Chondrocyte (in vitro differentiated cells): ENCODE results near the gene ITPR2. TPM values are rescaled to one million over a fixed set of nuclear protein-coding genes. Genes with fewer than 3 reads are reported as not detected.

Source experiments
- DNase-seq: peaks from one replicate; pipeline ENCODE4 v3.0.0; 2021; ENCODE audit warnings: mixed read lengths, low spot score
- H3K27ac Mint-ChIP-seq: one replicate; pipeline ENCODE4 v1.8.0; 2021; ENCODE audit warnings: mild to moderate bottlenecking, moderate library complexity, mixed read lengths; ENCODE audit not compliant: unreplicated experiment
- H3K27me3 Mint-ChIP-seq: 2 replicates; pipeline ENCODE4 v1.8.0; 2021; ENCODE audit warnings: low read depth, mixed read lengths
- H3K36me3 Mint-ChIP-seq: 2 replicates; pipeline ENCODE4 v1.8.0; 2021; ENCODE audit warnings: low read depth, mixed read lengths
- H3K4me1 Mint-ChIP-seq: 2 replicates; pipeline ENCODE4 v1.8.0; 2021; ENCODE audit warnings: low read depth, mild to moderate bottlenecking, mixed read lengths
- H3K4me3 Mint-ChIP-seq: one replicate; pipeline ENCODE4 v1.8.0; 2021; ENCODE audit warnings: mild to moderate bottlenecking, moderate library complexity, mixed read lengths; ENCODE audit not compliant: unreplicated experiment
- H3K9me3 Mint-ChIP-seq: 2 replicates; pipeline ENCODE4 v1.8.0; 2021; ENCODE audit warnings: low read depth, mixed read lengths
- CTCF ChIP-seq: fragments of 200-600 bp; sonication (generic); IDR thresholded peaks from 2 replicates; pipeline ENCODE4 v1.5.0; 2021; ENCODE audit warnings: antibody characterized with exemption, mild to moderate bottlenecking, moderate library complexity
- total RNA-seq: library from RNA; stranded (reverse); gene quantifications from 3 replicates; pipeline ENCODE4 v1.2.1, GENCODE V29; 2021

Gene ITPR2
- total RNA-seq, 1 donor from 2014 or later = 18.7 TPM

GRCh38 chr12:26872625-26873024 lies 39.6 kb upstream of the ITPR2 start:
- no peaks in the 10 kb centered on the region for H3K36me3 Mint-ChIP-seq
- no peak overlapping the region for H3K4me3 Mint-ChIP-seq
- H3K27me3 Mint-ChIP-seq = peaks cover 3% of the 10 kb centered on the region
- no peak for TF ChIP-seq CTCF
- no peak overlapping the region for H3K27ac Mint-ChIP-seq
- DNase-seq = no peak
- H3K9me3 Mint-ChIP-seq = peaks cover 8% of the 10 kb centered on the region
- H3K4me1 Mint-ChIP-seq = peaks cover 4% of the 10 kb centered on the region

GRCh38 chr12:26871985-26872384 lies 39.0 kb upstream of the ITPR2 start:
- peaks cover 5% of the 10 kb centered on the region for H3K9me3 Mint-ChIP-seq
- H3K4me1 Mint-ChIP-seq = peaks cover 4% of the 10 kb centered on the region
- H3K27ac Mint-ChIP-seq = no peak overlapping the region
- no peak for DNase-seq
- no peaks in the 10 kb centered on the region for H3K36me3 Mint-ChIP-seq
- no peak overlapping the region for H3K4me3 Mint-ChIP-seq
- peaks cover 3% of the 10 kb centered on the region for H3K27me3 Mint-ChIP-seq
- no peak for TF ChIP-seq CTCF

- Mint-ChIP-seq H3K36me3 (no peaks in the 10 kb centered on the region), H3K27ac (no peak overlapping the region), H3K4me1 (peaks cover 4% of the 10 kb centered on the region), H3K4me3 (no peak overlapping the region), H3K9me3 (no peaks in the 10 kb centered on the region), H3K27me3 (peaks cover 3% of the 10 kb centered on the region)
- TF ChIP-seq CTCF = no peak
- DNase-seq = no peak
Measured at GRCh38 chr12:26870491-26871419, 37.8 kb upstream of the ITPR2 start.

DNA sequence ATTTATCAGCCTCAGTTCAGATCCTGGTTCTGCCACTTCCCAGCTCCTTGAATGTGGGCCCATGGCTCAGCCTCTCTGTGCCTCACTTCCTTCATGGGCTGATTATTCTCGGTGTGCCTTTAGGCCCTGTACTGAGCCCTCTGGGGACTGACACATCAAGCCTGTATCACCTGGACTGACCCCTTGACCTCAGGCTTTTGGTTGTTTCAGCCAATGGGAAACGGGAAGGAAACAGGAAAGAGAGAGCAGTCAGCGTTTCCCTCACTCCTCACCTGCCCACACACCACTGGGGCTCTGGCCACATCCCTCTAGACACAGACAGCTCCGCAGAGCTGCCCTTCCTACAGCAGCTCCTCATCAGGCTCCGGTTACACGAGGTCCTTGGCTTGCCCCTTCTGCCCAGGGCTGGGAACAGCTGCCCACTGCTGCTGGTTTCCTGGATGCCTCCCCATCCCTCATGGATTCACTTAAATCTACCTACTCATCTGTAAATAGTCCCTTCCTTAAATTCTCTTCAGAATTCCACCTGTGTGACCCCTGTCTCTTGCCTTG lies 37.0 kb upstream of the ITPR2 start:
- no peak for TF ChIP-seq CTCF
- no peak for DNase-seq
- peaks cover 4% of the 10 kb centered on the region for H3K4me1 Mint-ChIP-seq
- H3K27ac Mint-ChIP-seq = no peak overlapping the region
- no peaks in the 10 kb centered on the region for H3K9me3 Mint-ChIP-seq
- H3K36me3 Mint-ChIP-seq = no peaks in the 10 kb centered on the region
- no peak overlapping the region for H3K4me3 Mint-ChIP-seq
- peaks cover 3% of the 10 kb centered on the region for H3K27me3 Mint-ChIP-seq

GRCh38 chr12:26869104-26869494 lies 36.1 kb upstream of the ITPR2 start:
- no peak for DNase-seq
- H3K36me3 Mint-ChIP-seq = no peaks in the 10 kb centered on the region
- no peak overlapping the region for H3K4me3 Mint-ChIP-seq
- peaks cover 4% of the 10 kb centered on the region for H3K4me1 Mint-ChIP-seq
- TF ChIP-seq CTCF = no peak
- no peak overlapping the region for H3K27ac Mint-ChIP-seq
- no peaks in the 10 kb centered on the region for H3K9me3 Mint-ChIP-seq
- H3K27me3 Mint-ChIP-seq = peaks cover 3% of the 10 kb centered on the region
